Osteocyte (in vitro differentiated cells): Measurements from ENCODE around the gene BTG3. TPM values are rescaled to one million over a fixed set of nuclear protein-coding genes. Genes with fewer than 3 reads are reported as not detected.

ENCODE experiments used
- DNase-seq: peaks from one replicate; pipeline ENCODE4 v3.0.0; 2021; ENCODE audit warnings: mixed read lengths; ENCODE audit not compliant: unreplicated experiment; ENCODE audit errors: extremely low spot score
- H3K27ac Mint-ChIP-seq: one replicate; pipeline ENCODE4 v1.8.0; 2021; ENCODE audit warnings: mild to moderate bottlenecking, mixed read lengths; ENCODE audit not compliant: unreplicated experiment
- H3K27me3 Mint-ChIP-seq: one replicate; pipeline ENCODE4 v1.8.0; 2021; ENCODE audit warnings: mixed read lengths; ENCODE audit not compliant: unreplicated experiment
- H3K36me3 Mint-ChIP-seq: one replicate; pipeline ENCODE4 v1.8.0; 2021; ENCODE audit warnings: mixed read lengths; ENCODE audit not compliant: unreplicated experiment
- H3K4me1 Mint-ChIP-seq: one replicate; pipeline ENCODE4 v1.8.0; 2021; ENCODE audit warnings: mixed read lengths; ENCODE audit not compliant: unreplicated experiment
- H3K4me3 Mint-ChIP-seq: one replicate; pipeline ENCODE4 v1.8.0; 2021; ENCODE audit warnings: mild to moderate bottlenecking, moderate library complexity, mixed read lengths; ENCODE audit not compliant: unreplicated experiment
- H3K9me3 Mint-ChIP-seq: one replicate; pipeline ENCODE4 v1.8.0; 2021; ENCODE audit warnings: mixed read lengths; ENCODE audit not compliant: unreplicated experiment
- total RNA-seq: library from RNA; stranded (reverse); gene quantifications from 2 replicates; pipeline ENCODE4 v1.2.1, GENCODE V29; 2021
- TF ChIP-seq, protein P1 (sequence below): fragments of 200-600 bp; sonication (generic); IDR thresholded peaks from 2 replicates; pipeline ENCODE4 v1.5.0; 2021; ENCODE audit warnings: antibody characterized with exemption, mild to moderate bottlenecking, moderate library complexity

Gene BTG3
- total RNA-seq, 1 donor from 2014 or later: 21.5 TPM

DNA sequence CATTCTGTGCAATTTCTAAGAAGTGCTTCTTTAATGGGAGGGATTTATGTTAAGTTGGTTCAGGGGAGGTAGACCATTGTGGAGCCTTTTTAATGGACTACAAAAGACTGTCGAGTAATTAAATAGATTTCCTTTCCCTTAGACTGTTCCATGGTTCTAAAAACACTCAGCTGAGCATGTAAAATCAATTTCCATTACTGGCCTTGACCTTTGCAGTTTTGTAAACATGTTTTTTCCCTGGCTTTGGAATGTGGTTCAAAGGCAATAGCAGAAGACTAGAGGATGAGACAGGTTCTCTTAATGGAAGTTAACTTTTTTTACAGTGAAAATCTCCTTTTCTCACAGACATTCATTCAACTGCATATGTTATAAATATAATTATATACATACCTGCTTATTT, 37.6 kb upstream of the BTG3 start:
- H3K27ac Mint-ChIP-seq: no peak overlapping the region
- H3K36me3 Mint-ChIP-seq: no peaks in the 10 kb centered on the region
- no peak overlapping the region for H3K4me3 Mint-ChIP-seq
- TF ChIP-seq, protein P1, sequence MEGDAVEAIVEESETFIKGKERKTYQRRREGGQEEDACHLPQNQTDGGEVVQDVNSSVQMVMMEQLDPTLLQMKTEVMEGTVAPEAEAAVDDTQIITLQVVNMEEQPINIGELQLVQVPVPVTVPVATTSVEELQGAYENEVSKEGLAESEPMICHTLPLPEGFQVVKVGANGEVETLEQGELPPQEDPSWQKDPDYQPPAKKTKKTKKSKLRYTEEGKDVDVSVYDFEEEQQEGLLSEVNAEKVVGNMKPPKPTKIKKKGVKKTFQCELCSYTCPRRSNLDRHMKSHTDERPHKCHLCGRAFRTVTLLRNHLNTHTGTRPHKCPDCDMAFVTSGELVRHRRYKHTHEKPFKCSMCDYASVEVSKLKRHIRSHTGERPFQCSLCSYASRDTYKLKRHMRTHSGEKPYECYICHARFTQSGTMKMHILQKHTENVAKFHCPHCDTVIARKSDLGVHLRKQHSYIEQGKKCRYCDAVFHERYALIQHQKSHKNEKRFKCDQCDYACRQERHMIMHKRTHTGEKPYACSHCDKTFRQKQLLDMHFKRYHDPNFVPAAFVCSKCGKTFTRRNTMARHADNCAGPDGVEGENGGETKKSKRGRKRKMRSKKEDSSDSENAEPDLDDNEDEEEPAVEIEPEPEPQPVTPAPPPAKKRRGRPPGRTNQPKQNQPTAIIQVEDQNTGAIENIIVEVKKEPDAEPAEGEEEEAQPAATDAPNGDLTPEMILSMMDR: no peak
- DNase-seq: no peak
- H3K9me3 Mint-ChIP-seq: peaks cover 10% of the 10 kb centered on the region
- H3K4me1 Mint-ChIP-seq: no peaks in the 10 kb centered on the region
- H3K27me3 Mint-ChIP-seq: no peaks in the 10 kb centered on the region

- Mint-ChIP-seq H3K4me3 (no peak overlapping the region), H3K36me3 (no peaks in the 10 kb centered on the region), H3K27ac (no peak overlapping the region), H3K4me1 (no peaks in the 10 kb centered on the region), H3K27me3 (no peaks in the 10 kb centered on the region), H3K9me3 (peaks cover 13% of the 10 kb centered on the region)
- DNase-seq: no peak
- TF ChIP-seq, protein P1: no peak
Observed at GRCh38 chr21:17646790-17647189, 34.1 kb upstream of the BTG3 start.

DNA sequence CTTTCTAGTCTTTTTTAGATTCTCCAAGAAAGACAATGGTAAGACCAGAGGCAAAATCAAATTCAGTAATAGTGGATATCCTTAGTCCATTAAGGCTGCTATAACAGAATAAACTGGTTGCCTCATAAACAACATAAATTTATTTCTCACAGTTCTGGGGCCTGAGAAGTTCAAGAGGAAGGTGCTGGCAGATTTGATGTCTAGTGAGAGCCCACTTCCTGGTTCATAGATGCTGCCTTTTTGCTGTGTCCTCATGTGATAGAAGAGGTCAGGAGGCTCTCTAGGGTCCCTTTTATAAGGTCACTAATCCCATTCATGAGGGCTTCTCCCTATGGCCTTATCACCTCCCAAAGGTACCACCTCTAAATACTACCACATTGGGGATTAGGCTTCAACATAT, 31.5 kb upstream of the BTG3 start:
- Mint-ChIP-seq H3K4me3 (no peak overlapping the region), H3K27ac (no peak overlapping the region), H3K9me3 (peaks cover 14% of the 10 kb centered on the region), H3K4me1 (no peaks in the 10 kb centered on the region), H3K27me3 (no peaks in the 10 kb centered on the region), H3K36me3 (no peaks in the 10 kb centered on the region)
- TF ChIP-seq, protein P1: no peak
- DNase-seq: no peak

DNA sequence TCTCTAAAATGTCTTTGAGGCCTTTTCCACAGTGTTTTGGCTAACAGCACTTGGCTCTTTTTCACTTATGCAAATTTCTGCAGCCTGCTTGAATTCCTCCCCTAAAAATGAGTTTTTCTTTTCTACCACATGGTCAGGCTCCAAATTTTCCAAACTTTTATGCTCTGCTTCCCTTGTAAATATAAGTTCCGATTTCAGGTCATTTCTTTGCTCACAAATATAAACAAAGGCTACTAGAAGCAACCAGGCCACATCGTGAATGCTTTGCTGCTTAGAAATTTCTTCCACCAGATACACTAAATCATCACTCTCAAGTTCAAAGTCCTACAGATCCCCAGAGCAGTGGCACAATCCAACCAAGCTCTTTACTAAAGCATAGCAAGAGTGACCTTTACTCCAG, 28.1 kb upstream of the BTG3 start:
- Mint-ChIP-seq H3K9me3 (peaks cover 4% of the 10 kb centered on the region), H3K36me3 (no peaks in the 10 kb centered on the region), H3K4me3 (no peak overlapping the region), H3K27ac (no peak overlapping the region), H3K4me1 (no peaks in the 10 kb centered on the region), H3K27me3 (peaks cover 2% of the 10 kb centered on the region)
- TF ChIP-seq, protein P1: no peak
- DNase-seq: no peak

DNA sequence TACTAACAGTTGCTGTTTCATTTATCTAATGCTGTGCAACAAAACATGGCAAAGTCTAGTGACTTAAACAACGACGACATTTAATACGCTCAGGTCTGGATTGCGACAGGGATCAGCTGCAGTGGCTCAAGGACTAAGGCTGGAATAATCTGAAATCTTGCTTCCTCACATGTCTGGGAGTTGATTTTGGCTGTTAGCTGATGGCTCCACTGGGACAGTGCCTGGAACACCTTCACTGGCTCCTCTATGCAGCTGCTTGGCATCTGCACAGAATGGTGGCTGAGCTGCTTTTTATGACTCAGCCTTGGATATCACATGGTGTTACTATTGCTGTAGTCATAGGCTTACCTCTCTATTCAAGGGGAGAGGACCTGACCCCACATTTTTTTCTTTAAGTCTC, 24.0 kb upstream of the BTG3 start:
- Mint-ChIP-seq H3K4me1 (no peaks in the 10 kb centered on the region), H3K27me3 (peaks cover 2% of the 10 kb centered on the region), H3K27ac (no peak overlapping the region), H3K36me3 (no peaks in the 10 kb centered on the region), H3K9me3 (peaks cover under 1% of the 10 kb centered on the region), H3K4me3 (no peak overlapping the region)
- TF ChIP-seq, protein P1: no peak
- DNase-seq: no peak
